Transverse colon (tissue), 4 donors: ENCODE results near the gene CASK.

ENCODE experiments used
- EP300 ChIP-seq: sonication (generic); formaldehyde crosslinking; IDR thresholded peaks from one replicate; pipeline ENCODE4 v1.6.1; 2017; ENCODE audit warnings: antibody characterized with exemption, low read depth
- POLR2A ChIP-seq: fragments of 450-650 bp; IDR thresholded peaks from one replicate; pipeline ENCODE4 v1.6.1; 2016; ENCODE audit warnings: antibody characterized with exemption, mild to moderate bottlenecking, moderate library complexity
- POLR2AphosphoS5 ChIP-seq, 3 donors: sonication (generic); formaldehyde crosslinking; IDR thresholded peaks; one replicate each; pipeline ENCODE4 v1.6.1; 2016; ENCODE audit warnings: antibody characterized with exemption in 3 of 3
- TF ChIP-seq, protein P1 (sequence below), 5 experiments: fragments of 200-600 bp in 3 of 5; fragments of 450-650 bp in 2 of 5; sonication (generic) in 3 of 5; IDR thresholded peaks; 1 replicate in 2 of 5; 2 replicates in 3 of 5; pipeline ENCODE4 v1.5.1; 2016 to 2017; ENCODE audit warnings: antibody characterized with exemption in 5 of 5, inconsistent platforms in 3 of 5, mild to moderate bottlenecking in 2 of 5, moderate library complexity in 1 of 5

DNA sequence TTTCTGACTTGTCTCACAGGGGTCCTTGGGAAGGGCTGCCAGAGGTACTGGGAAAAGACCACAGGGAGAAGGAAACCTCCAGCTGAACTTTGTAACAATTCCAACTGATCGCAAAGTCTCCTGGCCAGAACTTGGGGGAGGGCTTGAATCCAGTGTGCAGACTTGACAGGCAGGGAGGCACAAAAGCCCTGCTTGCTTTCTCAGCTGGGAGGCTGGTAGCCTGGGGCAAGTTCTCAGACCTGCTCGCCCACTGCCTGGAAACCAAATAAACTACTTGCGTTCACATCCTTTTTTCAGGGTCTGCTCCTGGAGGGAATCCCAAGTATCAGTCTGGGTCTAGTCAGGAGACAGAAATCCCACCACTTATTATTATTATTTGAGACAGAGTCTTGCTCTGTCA is 48.0 kb upstream of the CASK start:
- TF ChIP-seq, protein P1, sequence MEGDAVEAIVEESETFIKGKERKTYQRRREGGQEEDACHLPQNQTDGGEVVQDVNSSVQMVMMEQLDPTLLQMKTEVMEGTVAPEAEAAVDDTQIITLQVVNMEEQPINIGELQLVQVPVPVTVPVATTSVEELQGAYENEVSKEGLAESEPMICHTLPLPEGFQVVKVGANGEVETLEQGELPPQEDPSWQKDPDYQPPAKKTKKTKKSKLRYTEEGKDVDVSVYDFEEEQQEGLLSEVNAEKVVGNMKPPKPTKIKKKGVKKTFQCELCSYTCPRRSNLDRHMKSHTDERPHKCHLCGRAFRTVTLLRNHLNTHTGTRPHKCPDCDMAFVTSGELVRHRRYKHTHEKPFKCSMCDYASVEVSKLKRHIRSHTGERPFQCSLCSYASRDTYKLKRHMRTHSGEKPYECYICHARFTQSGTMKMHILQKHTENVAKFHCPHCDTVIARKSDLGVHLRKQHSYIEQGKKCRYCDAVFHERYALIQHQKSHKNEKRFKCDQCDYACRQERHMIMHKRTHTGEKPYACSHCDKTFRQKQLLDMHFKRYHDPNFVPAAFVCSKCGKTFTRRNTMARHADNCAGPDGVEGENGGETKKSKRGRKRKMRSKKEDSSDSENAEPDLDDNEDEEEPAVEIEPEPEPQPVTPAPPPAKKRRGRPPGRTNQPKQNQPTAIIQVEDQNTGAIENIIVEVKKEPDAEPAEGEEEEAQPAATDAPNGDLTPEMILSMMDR (IDR thresholded peaks at IDR 0.05), result no peak
- TF ChIP-seq POLR2A (no peak), POLR2AphosphoS5 (IDR thresholded peaks at IDR 0.05) (no peak), EP300 (no peak)
